HL-60 (cell line): ENCODE measurements around the gene MXD4.
A peak's percentile ranks its signal among the peaks of the same experiment; 100 is the strongest.

Experiments used
- DNase-seq, 2 experiments: peaks; one replicate each; pipeline ENCODE4 v3.0.0-alpha.2; 2010 to 2020; ENCODE audit warnings: low read depth in 1 of 2, low spot score in 1 of 2
- H3K27ac ChIP-seq: fragments of 250-450 bp; sonication (Bioruptor Pico); replicated peaks from 2 replicates; pipeline ENCODE4 v1.5.1; 2020; ENCODE audit warnings: mild to moderate bottlenecking, moderate library complexity
- H3K27me3 ChIP-seq: fragments of 250-450 bp; sonication (Bioruptor Pico); 2 replicates; pipeline ENCODE4 v1.5.1; 2021; ENCODE audit warnings: mild to moderate bottlenecking, moderate library complexity; ENCODE audit not compliant: insufficient read depth, poor library complexity, severe bottlenecking
- H3K4me3 ChIP-seq: replicated peaks from 2 replicates; pipeline ENCODE4 v1.5.1; 2011; ENCODE audit warnings: mild to moderate bottlenecking, control low read depth, low read length; ENCODE audit not compliant: insufficient read depth
- CTCF ChIP-seq: IDR thresholded peaks from one replicate; pipeline ENCODE4 v1.5.1; 2011; ENCODE audit warnings: low read length, control low read depth, inconsistent platforms; ENCODE audit not compliant: insufficient read depth
- GABPA ChIP-seq: IDR thresholded peaks from 2 replicates; pipeline ENCODE4 v1.6.1; 2012; ENCODE audit warnings: low read depth
- POLR2AphosphoS5 ChIP-seq: IDR thresholded peaks from 2 replicates; pipeline ENCODE4 v1.6.1; 2012; ENCODE audit warnings: low read depth
- SPI1 ChIP-seq: IDR thresholded peaks from 2 replicates; pipeline ENCODE4 v1.6.1; 2012; ENCODE audit warnings: low read depth, mild to moderate bottlenecking, borderline replicate concordance
- TF ChIP-seq, protein P1 (sequence below): IDR thresholded peaks from 2 replicates; pipeline ENCODE4 v1.6.1; 2012; ENCODE audit warnings: low read depth; ENCODE audit not compliant: insufficient replicate concordance

MXD4 gene

GRCh38 chr4:2281575-2282343, 19.9 kb upstream of the MXD4 start:
- no peak for TF ChIP-seq SPI1
- peak; percentile 34; the same call in 1 of the 2 replicates for TF ChIP-seq POLR2AphosphoS5
- Histone ChIP-seq H3K27me3 (no peaks in the 10 kb centered on the region), H3K27ac (no peak overlapping the region), H3K4me3 (no peak overlapping the region)
- DNase-seq = peak in 1 of 2 experiments; percentile 38

DNA sequence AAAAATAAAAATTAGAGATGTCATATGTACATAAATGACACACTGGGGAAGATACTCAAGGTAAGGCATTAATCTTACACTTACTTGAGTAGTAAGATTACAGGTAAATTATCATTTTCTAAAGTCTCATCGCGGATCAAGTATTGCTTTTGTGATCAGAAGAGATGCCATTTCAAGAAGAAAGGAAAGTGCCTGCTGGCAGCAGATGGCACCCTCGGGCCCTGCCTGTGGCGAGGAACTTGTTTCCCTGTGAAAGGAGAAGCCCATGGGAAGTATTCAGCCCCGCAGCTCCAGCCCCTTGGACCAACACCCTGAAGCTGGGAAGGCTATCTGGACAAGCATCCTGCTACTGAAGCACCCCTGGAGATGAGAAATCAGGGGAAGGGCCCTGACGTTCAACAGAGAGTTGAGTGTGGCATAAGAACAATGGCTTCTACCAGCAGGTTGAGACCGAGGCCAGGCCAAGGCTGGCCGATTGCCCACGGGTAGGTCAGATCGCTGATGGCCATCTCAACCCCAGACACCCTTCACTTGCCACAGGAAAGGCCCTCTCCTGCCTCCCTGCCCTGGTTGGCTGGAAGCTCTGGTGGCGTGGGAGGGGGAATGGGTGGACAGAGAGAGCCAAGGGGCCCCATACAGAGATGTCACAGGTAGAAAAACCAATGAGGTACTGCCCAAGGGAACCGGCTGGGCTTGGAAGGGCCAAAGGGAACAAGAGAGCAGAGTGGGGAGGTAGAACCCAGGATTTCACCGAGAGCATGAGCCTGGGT, 18.8 kb upstream of the MXD4 start:
- no peak overlapping the region for H3K4me3 ChIP-seq
- H3K27ac ChIP-seq = no peak overlapping the region
- H3K27me3 ChIP-seq = no peaks in the 10 kb centered on the region
- peak in 1 of 2 experiments; percentile 33 for DNase-seq
- TF ChIP-seq SPI1 = no peak
- TF ChIP-seq CTCF = no peak
- TF ChIP-seq GABPA = no peak
- TF ChIP-seq POLR2AphosphoS5 = no peak
- TF ChIP-seq, protein P1, sequence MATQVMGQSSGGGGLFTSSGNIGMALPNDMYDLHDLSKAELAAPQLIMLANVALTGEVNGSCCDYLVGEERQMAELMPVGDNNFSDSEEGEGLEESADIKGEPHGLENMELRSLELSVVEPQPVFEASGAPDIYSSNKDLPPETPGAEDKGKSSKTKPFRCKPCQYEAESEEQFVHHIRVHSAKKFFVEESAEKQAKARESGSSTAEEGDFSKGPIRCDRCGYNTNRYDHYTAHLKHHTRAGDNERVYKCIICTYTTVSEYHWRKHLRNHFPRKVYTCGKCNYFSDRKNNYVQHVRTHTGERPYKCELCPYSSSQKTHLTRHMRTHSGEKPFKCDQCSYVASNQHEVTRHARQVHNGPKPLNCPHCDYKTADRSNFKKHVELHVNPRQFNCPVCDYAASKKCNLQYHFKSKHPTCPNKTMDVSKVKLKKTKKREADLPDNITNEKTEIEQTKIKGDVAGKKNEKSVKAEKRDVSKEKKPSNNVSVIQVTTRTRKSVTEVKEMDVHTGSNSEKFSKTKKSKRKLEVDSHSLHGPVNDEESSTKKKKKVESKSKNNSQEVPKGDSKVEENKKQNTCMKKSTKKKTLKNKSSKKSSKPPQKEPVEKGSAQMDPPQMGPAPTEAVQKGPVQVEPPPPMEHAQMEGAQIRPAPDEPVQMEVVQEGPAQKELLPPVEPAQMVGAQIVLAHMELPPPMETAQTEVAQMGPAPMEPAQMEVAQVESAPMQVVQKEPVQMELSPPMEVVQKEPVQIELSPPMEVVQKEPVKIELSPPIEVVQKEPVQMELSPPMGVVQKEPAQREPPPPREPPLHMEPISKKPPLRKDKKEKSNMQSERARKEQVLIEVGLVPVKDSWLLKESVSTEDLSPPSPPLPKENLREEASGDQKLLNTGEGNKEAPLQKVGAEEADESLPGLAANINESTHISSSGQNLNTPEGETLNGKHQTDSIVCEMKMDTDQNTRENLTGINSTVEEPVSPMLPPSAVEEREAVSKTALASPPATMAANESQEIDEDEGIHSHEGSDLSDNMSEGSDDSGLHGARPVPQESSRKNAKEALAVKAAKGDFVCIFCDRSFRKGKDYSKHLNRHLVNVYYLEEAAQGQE = no peak

GRCh38 chr4:2277956-2278355, 16.0 kb upstream of the MXD4 start:
- H3K4me3 ChIP-seq = no peak overlapping the region
- TF ChIP-seq CTCF (no peak), GABPA (no peak), POLR2AphosphoS5 (no peak)
- no peaks in the 10 kb centered on the region for H3K27me3 ChIP-seq
- no peak overlapping the region for H3K27ac ChIP-seq
- DNase-seq = no peak

DNA sequence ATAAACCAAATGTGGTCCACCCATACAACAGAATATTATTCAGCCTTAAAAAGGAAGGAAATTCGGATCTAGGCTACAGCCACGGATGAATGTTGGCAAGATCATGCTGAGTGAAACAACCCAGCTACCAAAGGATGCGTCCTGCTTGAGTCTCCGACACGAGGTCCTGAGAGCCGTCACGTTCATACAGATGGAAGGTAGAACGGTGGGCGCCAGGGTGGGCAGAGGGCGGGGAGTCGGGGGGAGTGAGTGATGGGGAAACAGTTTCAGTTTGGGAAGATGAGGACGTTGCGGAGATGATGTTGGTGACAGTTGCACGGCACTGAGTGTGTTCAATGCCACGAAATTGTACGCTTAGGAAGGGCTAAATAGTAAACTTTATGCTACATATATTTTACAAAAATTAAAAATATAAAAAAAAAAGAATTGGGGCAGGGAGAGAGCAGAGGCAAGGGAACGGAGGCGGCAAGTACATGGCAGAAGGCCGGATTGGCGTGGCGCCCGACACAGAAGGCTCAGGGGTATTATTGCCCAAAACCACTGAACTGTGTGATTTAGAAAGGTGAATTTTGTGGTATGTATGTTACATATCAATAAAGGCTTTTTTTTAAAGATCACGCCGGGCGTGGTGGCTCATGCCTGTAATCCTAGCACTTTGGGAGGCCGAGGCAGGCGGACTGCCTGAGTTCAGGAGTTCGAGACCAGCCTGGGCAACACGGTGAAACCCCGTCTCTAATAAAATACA, 14.8 kb upstream of the MXD4 start:
- H3K27ac ChIP-seq = no peak overlapping the region
- H3K27me3 ChIP-seq = no peaks in the 10 kb centered on the region
- H3K4me3 ChIP-seq = no peak overlapping the region
- TF ChIP-seq SPI1 (no peak), POLR2AphosphoS5 (no peak), CTCF (no peak), GABPA (no peak)
- TF ChIP-seq, protein P1 = no peak
- DNase-seq = no peak
